ENCODE data around the gene SMG6.
A peak's percentile ranks its signal among the peaks of the same experiment; 100 is the strongest.
"Not testable (repeated sequence)": the region's sequence is repeated elsewhere in the genome, so short reads cannot be mapped to it uniquely, and the experiment has no call there.

SMG6 gene

DNA sequence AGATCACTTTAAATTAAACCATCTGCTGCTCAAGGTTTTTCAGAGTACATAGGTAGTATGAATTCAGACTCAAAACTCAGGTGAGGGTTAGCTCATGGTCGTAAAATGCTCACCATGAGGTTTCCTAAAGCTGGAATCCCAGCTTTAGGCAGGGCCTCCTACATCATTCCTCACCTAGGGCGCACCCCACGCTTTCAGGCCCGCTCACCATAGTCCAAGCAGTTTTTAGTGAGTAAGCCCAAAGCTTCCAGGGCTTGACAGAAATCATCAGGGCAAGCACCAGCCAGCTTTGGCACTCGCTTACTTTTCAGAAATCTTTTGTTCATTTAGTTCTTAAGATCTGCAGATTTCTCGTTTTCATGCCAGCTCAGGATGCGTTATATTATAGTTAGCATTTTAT is 158.9 kb downstream of the SMG6 start:
- TF ChIP-seq, protein P1, sequence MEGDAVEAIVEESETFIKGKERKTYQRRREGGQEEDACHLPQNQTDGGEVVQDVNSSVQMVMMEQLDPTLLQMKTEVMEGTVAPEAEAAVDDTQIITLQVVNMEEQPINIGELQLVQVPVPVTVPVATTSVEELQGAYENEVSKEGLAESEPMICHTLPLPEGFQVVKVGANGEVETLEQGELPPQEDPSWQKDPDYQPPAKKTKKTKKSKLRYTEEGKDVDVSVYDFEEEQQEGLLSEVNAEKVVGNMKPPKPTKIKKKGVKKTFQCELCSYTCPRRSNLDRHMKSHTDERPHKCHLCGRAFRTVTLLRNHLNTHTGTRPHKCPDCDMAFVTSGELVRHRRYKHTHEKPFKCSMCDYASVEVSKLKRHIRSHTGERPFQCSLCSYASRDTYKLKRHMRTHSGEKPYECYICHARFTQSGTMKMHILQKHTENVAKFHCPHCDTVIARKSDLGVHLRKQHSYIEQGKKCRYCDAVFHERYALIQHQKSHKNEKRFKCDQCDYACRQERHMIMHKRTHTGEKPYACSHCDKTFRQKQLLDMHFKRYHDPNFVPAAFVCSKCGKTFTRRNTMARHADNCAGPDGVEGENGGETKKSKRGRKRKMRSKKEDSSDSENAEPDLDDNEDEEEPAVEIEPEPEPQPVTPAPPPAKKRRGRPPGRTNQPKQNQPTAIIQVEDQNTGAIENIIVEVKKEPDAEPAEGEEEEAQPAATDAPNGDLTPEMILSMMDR (conservative IDR thresholded peaks at IDR 0.05) = no peak

DNA sequence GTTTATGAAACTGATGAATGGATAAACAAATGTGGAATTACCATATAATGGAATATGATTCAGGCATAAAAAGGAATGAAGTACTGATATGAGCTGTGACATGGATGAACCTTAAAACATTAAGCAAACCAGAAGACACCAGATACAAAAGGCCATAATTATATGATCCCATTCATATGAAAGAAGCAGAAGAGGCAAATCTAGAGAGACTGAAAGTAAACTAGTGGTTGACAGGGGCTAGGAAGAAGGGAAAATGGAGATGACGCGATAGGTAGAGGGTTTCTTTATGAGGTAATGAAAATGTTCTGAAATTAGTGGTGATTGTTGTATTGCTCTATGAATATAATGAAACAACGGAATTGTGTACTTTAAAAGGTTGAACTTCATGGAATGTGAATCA is 160.3 kb downstream of the SMG6 start:
- H3K27ac ChIP-seq = no peak overlapping the region
- TF ChIP-seq, protein P1 (conservative IDR thresholded peaks at IDR 0.05) = no peak

More for the DNA sequence above, 158.9 kb downstream of the SMG6 start:
- peak overlapping the region; percentile 9; the same call in 1 of the 2 replicates for H3K27ac ChIP-seq

DNA sequence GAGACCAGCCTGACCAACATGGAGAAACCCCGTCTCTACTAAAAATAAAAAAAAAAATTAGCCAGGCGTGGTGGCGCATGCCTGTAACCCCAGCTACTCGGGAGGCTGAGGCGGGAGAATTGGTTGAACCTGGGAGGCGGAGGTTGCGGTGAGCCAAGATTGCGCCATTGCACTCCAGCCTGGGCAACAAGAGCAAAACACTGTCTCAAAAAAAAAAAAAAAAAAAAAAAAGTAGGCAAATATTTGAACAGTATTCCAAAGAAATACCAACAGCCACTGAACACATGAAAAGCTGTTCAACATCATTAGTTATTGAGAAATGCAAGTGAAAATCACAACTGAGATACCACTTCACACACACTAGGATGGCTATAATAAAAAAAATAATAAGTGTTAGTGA is 160.9 kb downstream of the SMG6 start:
- H3K27ac ChIP-seq = not testable (repeated sequence)

DNA sequence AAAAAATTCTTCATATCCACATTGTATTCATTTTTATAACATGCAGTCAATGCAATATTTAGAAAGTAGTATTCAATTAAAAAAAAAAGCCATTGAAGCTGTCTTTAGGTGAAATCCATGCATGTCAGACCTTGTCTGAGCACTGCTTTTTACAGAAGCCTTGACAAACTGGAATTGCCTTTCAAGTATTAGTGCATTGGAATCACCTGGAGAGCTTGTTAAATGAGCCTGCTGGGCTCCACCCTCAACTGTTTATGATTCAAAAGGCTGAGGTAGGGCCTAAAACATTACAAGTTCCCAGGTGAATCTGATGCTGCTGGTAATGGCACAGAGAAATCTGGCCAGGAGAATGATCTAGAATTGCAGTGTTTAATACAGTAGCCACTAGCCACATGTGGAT is 162.9 kb downstream of the SMG6 start:
- TF ChIP-seq, protein P1 (conservative IDR thresholded peaks at IDR 0.05) = no peak
- H3K27ac ChIP-seq = peak overlapping the region; percentile 93

DNA sequence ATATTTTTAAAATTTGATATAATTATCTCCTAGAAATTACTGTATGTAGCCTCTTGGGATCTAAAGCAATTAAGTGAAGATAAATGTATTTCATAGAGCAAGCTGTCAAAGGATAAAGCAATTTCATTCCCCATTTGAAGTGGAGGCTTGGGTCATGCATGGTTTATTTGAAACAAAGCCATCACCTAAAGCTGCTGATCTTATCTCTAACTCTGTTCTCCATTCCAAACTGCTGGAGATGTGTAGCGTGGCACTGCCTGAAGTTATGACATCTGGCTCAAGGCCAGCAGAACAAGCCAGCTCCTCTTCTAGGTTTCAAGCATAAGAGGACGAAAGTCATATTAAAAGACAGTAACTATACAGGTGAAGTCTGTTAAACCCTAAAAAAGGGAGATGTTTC is 164.8 kb downstream of the SMG6 start:
- TF ChIP-seq, protein P1 (conservative IDR thresholded peaks at IDR 0.05) = no peak

DNA sequence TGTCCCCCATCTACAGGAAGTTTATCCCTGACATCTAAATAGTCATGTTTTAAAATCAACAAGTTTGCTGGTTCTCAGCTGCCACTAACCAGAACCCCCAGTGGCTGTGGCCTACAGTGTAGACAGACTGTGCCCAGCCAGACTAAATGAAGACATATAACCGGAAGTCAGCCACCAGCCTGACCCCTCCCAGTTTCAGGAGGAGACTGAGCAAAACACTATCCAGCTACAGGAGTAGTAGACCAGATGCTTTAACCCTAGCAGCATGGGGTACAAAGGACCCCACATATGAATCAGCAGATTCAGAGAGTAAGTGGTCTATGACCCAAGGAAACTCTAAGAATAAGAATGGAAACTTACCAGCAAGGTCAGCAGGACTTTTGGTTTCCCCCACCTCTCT is 165.3 kb downstream of the SMG6 start:
- TF ChIP-seq, protein P1 (conservative IDR thresholded peaks at IDR 0.05) = no peak
- peak overlapping the region; percentile 93 for H3K27ac ChIP-seq

More for the DNA sequence above, 164.8 kb downstream of the SMG6 start:
- H3K27ac ChIP-seq = peak overlapping the region; percentile 93

DNA sequence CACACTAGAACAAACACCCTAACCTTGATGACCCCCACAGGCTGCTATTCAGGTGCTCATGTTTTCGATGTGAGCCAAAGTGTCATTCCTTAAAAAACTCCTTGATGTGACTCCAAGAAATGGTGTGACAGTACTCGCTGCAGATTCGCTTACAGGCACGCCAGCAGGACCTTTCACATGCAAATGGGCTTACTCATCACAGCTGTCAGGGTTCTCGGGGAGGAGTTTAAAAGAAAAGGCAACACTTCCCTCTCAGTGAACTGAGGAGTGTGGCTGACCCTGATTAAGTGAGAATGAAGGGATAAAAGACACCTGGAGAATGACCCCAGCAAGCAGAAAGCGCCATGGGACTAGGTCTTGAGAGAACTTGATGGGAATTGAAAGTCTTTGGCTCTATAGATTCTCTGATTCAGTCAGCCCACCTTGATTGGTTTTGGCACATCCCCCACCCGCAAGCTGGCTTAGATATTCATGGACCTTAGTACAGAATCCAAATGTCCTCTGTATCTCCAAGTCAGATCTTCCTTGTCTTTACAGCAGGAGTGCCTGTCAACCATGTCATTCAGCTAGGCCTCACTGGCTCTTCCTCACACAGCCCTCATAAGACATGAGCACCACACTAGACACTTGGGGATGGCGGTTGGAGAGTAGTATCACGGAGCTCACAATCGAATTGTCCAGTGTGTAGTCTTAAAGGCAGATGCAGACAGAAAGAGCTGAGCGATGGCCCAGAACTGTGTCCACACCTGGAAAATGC is 166.1 kb downstream of the SMG6 start:
- peak overlapping the region; percentile 93 for H3K27ac ChIP-seq

DNA sequence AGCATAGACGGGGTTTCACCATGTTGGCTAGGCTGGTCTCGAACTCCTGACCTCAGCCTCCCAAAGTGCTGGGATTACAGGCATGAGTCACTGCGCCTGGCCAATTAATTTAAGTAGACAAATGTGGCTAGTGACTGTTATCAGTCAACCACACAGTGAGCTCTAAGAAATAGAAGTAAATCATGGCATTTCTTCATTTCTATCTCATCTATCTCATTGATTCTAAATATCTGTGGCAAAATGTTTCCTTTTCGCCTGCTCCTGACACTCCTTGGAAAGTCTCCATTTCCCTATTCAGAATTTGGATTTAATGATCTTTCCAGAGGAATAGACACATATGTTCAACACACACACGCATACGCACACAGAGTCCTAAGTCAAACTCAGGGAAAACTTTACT is 167.3 kb downstream of the SMG6 start:
- TF ChIP-seq, protein P1 (conservative IDR thresholded peaks at IDR 0.05) = no peak

More for the DNA sequence above, 166.1 kb downstream of the SMG6 start:
- TF ChIP-seq, protein P1 (conservative IDR thresholded peaks at IDR 0.05) = no peak

More for the DNA sequence above, 167.3 kb downstream of the SMG6 start:
- peak overlapping the region; percentile 93; the same call in 1 of the 2 replicates for H3K27ac ChIP-seq
